ENCODE results near the gene TRPM3.

The TRPM3 gene

GRCh38 chr9:70607926-70608325 lies 513.5 kb downstream of the TRPM3 start:
- in situ Hi-C loops (cut with MboI; ENCODE audit: low pct_unique_long_range_greater_than_20kb, low sequenced_read_pairs, unreplicated experiment) = no loop called here
- no peak for DNase-seq (ENCODE audit: low spot score)
- TF ChIP-seq CTCF (IDR thresholded peaks at IDR 0.05; ENCODE audit: extremely low read depth, insufficient read depth, missing control alignments) = no peak

- no peak for DNase-seq (ENCODE audit: low spot score)
- in situ Hi-C loops (cut with MboI; ENCODE audit: low pct_unique_long_range_greater_than_20kb, low sequenced_read_pairs, unreplicated experiment) = no loop called here
- TF ChIP-seq CTCF (IDR thresholded peaks at IDR 0.05; ENCODE audit: extremely low read depth, insufficient read depth, missing control alignments) = no peak
These were observed 514.1 kb downstream of the TRPM3 start for GRCh38 chr9:70607329-70607728.

- in situ Hi-C loops (cut with MboI; ENCODE audit: low pct_unique_long_range_greater_than_20kb, low sequenced_read_pairs, unreplicated experiment) = loop anchor here (5.0 kb wide), 1 partner anchor 256 kb away; no protein-coding TSS in a partner anchor
- no peak for TF ChIP-seq CTCF (IDR thresholded peaks at IDR 0.05; ENCODE audit: extremely low read depth, insufficient read depth, missing control alignments)
- DNase-seq (ENCODE audit: low spot score) = no peak
These were observed 518.4 kb downstream of the TRPM3 start for GRCh38 chr9:70603020-70603411.

- in situ Hi-C loops (cut with MboI; ENCODE audit: low pct_unique_long_range_greater_than_20kb, low sequenced_read_pairs, unreplicated experiment) = loop anchor here (5.0 kb wide), 1 partner anchor 255 kb away; no protein-coding TSS in a partner anchor
- peak; percentile 78 for TF ChIP-seq CTCF (IDR thresholded peaks at IDR 0.05; ENCODE audit: extremely low read depth, insufficient read depth, missing control alignments)
- DNase-seq (ENCODE audit: low spot score) = peak; percentile 44
These were observed 519.0 kb downstream of the TRPM3 start for GRCh38 chr9:70602321-70603019.

- TF ChIP-seq CTCF (IDR thresholded peaks at IDR 0.05; ENCODE audit: extremely low read depth, insufficient read depth, missing control alignments) = no peak
- in situ Hi-C loops (cut with MboI; ENCODE audit: low pct_unique_long_range_greater_than_20kb, low sequenced_read_pairs, unreplicated experiment) = loop anchor here (5.0 kb wide), 1 partner anchor 254 kb away; no protein-coding TSS in a partner anchor
- DNase-seq (ENCODE audit: low spot score) = no peak
These were observed 520.1 kb downstream of the TRPM3 start for GRCh38 chr9:70601000-70601951.

GRCh38 chr9:70600506-70600905 lies 520.9 kb downstream of the TRPM3 start:
- no peak for DNase-seq (ENCODE audit: low spot score)
- in situ Hi-C loops (cut with MboI; ENCODE audit: low pct_unique_long_range_greater_than_20kb, low sequenced_read_pairs, unreplicated experiment) = loop anchor here (5.0 kb wide), 1 partner anchor 253 kb away; no protein-coding TSS in a partner anchor
- no peak for TF ChIP-seq CTCF (IDR thresholded peaks at IDR 0.05; ENCODE audit: extremely low read depth, insufficient read depth, missing control alignments)
